ENCODE measurements around the gene G6PC3.
"Not testable (repeated sequence)": the region's sequence is repeated elsewhere in the genome, so short reads cannot be mapped to it uniquely, and the experiment has no call there.

The G6PC3 gene

DNA sequence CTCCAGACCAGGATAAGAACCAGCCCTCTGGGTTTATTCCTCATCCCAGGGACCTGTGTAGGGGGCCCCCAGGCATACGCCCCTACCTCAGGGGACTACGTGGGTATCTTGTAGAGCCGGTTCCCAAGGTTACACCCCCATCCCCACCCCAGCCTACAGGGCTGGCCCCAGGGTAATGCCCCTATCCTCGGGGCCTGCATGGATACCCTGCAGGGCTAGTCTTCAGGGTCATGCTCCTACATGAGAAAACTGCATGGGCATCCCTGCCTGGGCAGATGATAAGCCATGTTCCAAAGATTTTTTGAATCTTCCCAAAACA, 38.7 kb downstream of the G6PC3 start:
- DNase-seq (ENCODE audit: low read depth) = no peak

DNA sequence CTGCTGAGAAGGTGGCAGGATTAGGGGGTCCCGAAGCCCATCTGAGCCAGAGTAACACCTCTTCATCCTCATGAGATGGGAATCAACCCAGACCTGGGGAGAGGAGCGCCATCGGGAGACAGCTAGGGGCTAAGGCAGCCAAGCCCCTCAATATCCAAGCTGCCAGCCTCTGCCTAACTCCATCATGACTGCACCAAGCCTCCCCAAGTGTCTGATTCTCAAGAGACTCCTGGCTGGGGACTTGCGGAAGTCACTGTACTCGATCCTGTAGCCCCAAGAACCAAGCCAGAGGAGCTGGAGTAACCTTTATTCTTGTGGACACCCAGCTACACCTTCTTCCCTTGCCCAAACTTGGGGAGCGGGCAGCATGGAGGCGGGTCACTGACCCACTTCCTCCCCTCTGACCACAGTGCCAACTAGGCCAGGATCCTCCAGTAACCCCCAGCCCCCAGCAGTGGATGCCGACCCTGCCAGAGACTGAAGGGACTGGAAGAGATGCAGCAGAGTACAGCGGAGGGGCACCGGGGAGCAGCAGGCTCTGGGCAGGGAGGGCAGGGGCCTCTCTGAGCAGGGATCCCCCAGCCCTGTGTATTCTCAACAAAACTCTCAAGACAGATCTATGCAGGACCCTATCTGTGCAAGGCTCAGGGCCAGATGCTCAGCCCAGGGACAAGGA, 39.6 kb downstream of the G6PC3 start:
- no peak for DNase-seq (ENCODE audit: low read depth)

DNA sequence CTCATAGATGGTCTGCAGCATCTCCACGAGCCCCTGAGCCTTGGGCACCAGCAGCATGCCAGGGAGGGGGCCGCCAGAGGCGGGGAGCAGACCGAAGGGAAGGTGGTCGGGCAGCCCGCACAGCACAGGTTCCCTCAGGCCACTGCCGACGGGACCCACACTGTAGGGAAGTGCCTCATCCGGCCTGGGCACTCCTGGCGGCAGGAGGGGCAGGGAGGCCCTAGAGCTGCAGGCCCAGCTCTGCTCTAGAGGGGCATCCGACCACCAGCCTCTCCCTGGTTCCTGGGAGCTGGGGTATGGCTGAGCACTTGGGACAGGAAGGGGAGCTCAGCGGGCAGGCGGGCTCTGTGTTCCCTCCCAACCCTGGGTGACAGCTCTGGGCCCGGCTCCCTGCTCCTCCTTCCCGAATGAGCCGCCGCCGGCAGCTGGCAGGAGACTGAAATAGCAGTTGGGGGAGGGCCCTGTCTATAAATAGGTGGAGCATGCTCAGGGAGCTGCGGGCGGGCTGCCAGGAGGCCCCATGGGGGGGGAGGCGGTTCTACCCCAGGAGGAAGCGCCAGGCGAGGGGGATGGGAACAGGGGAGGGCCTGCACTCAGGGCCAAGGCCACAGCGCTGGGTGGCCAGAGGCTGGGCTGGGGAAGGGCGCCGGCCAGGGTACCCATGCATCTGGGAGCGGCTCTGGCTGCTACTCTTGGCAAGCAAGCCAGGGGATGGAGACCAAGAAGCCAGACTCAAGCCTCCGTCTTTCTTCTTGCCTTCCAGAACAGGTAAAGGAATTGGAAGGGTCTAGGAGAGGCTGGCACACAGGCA, 40.5 kb downstream of the G6PC3 start:
- DNase-seq (ENCODE audit: low read depth) = peak; percentile 34

DNA sequence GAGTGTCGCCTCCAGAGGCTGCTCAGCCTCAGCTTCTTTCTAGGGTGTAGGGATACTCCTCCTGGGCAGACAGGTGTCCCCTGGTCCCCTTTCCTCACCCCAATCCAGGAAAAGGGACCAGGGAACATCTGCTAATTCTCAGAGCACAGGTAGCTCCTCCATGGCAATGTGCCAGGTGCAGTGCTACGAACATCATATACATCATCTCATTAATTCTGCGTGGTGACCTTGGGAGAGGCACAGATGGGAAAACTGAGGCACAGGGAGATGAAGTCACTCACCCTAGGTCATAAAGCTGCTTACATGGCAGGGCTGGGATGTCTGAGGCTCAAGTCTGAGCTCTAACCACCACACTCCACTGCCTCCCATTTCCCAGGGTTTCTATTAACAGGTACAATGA, 41.2 kb downstream of the G6PC3 start:
- no peak for DNase-seq (ENCODE audit: low read depth)

DNA sequence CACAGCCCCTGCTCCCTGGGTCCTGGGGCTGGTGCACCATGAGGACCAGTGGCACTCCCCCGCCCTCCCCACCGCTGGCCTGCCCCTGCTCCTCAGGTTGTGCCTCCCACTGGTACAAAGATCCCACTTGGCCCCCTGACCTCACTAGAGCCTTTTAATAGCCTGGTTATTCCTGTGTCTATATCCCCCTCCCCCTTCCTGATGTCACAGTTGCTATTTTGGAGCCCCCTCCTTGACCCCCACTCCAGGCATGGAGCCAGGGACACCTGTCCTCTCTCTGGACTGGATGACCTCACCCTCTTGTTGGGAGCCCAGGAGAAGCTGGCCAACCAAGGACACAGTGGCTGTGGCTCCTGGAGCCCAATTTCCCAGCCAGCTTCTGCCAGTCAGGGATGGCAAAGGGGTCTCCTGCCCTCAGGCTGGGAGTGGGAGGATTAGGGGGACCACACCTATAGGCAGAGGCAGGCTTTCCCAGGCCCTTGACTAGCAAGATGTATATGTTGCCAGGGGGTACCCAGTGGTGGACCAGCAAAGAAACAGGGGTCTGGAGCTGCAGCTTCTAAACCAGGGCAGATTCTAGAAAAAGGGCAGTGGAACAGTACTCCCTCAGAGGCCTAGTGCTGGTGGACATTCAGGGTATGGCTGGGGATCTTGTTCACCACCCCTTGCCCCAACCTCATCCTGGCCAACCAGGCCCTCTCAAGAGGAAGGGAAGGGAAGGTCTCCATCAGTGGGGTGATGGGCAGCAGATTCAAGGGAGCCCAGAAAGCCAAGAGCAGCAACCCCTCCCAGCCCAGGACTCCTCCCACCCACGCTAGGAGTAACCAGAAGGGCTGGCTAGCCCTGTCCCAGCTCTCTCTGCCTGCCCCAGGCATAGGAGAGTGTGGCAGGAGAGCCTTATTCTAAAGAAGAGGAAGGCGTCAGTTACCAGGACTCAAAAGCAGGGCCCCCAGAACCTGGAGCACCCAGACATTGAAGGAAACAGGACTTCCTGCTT, 42.0 kb downstream of the G6PC3 start:
- no peak for DNase-seq (ENCODE audit: low read depth)

DNA sequence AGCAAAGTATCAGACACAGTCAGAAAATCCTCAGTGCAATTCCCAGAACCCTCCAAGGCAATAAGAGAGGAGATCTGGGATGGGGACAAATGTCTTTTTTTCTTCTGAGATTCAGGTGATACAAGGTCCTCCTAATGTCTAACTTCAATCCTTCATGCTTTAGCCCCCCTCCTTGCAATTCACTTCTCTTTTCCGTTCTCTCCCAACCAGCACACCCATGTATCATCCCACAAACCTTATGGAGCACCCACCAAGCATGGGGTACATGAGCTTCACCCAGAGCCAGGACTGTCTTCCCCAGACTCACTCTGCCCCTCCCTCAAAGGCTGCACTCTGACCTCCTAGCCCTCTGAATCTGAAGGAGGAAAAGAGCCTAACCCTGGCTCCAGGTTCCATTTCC, 42.8 kb downstream of the G6PC3 start:
- no peak for DNase-seq (ENCODE audit: low read depth)

DNA sequence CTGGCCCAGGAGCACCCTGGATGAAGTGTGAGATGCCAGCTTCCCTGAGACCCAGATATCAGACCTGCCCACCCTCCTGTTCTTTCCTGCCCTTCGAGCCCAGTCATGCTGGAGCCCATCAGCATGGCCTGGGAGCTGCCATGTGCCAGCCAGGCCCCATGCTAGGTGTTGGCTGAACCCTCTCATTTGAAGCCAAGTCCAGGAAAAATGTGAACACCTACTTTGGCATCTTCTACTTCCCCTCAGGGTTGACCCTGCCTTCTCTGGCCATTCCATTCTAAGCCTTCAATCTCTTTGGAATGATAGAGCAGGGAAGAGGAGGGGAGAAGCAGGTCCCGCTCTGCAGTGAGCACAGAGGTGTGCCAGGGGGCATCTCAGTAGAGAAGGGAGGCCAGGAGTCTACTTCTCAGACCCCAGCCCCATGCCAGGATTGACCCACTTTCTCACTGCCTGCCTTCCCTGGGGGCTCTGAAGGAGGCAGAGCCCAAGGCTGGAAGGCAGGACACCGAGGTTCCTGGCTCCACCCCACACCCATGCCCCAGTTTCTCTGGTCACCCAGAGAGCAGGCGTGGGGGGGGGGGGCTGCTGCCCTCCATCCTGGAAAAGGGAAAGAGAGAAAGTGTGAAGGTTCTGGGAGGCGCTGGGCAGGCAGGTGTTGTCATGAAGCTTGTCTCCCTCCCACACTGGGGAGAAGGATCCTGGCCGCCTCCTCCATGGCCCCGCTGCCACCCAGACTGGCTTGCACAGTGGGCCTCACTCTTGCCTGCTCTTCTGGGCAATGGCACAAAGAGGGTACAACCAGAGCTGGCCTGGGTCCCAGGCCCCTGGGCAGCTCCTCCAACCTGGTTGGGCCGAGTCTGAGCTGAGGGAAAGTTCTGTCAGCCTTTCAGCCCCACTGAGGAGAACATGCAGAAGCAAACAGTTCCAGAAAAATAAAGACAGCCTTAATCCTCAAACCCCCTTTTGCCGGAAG, 43.6 kb downstream of the G6PC3 start:
- no peak for DNase-seq (ENCODE audit: low read depth)

DNA sequence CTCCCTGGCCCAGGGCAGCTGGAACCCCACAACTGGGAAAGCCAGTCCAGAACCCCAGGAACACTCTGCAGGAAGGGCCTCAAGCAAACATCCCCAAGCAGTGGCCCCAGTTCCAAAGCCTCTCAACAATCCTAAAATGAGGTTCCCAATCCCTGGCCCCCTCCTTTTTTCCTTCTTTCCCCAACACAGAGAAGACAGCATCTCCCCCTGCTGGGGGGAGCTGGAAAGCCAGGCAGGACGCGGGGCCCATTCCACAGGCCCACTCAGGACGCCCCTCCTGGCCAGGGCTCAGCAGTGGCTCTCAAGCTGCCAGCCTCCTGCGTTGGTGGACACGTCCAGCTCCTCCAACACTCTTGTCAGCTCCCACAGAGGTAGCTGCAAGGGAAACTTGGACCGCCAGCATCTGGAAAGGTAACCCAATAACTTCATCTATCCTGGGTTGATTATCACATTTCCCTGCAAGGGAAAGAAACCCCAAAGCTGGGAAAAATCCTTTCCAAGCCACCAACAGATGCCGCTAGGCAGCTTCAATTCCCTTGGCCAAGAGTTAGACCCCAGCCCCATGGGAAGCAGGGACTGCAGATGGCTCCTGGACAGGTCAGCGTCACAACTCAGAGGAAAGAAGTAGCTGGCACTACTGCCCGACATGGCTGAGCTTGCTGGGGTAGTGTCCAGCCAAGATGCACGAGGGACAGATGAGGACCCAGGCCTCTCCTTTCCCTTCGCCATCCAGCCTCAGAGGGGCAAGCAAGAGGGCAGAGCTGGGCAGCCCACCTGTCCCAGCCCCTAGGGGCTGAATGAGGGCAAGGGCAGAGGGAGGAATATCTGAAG, 45.3 kb downstream of the G6PC3 start:
- no peak for DNase-seq (ENCODE audit: low read depth)

DNA sequence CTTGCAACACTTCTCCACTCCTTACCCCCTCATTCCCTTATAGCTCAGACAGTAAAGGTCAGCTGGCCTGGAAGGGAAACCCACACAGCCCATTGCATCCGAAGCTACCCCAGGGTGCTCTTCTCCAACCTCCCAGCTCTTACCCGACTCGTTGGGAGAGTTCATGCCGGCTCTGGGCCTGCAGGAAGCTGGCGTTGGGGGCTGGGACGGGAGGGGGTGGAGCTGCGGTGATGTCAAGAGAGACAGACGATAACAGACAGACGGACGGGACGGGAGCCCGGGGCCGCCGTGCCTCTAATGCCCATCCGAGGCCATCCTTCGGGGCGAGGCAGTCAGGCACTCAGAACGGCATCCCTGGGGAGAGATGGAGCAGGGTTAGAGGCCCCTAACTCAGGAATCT, 46.8 kb downstream of the G6PC3 start:
- DNase-seq (ENCODE audit: low read depth) = no peak

DNA sequence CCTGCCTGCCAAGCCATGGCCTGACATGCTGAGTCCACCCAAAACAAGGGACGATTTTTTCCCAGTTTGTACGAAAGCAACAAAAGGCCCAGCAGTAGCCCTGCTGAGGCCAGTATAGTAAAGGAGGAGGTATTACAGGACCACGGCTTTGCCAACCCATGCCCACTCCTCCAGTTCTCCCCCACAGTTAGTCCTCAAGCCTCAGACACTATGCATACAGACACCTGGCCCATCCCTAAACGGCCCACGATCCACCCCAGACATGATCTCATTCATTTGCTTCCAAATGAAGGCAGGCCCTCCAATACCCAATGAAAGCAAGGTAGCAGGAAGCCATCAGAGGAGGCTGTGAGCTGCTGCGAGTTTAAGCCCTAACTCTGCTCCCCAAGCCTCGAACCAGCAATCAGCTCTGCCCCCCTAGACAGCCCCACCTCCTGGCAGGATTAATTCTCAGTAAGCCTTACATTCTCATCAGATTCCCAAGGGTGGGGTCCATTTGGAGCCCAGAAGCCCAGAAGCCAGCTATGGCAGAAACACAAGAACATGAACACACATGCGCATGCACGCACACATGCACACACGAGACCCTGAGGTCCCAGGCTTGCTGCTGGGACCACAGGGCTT, 48.0 kb downstream of the G6PC3 start:
- no peak for DNase-seq (ENCODE audit: low read depth)

DNA sequence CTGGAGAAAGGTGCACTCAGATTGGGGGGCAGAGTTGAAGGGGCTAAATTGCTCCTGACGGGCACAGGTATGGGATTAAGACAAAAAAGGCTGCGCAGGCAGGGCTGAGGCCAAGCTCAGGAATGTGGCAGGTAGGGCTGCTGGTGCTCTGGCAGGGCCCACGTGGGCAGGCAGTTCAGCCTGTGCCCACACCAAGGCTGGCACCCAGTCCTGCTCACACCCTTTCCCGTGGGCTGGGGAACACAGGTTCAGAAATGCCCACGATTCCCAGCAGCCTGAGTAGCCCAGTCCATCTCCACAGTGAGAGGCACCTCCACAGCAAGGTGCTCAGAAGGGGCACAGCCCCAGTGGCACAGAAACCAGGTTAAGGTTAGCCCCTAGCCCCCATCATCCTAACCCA, 48.5 kb downstream of the G6PC3 start:
- no peak for DNase-seq (ENCODE audit: low read depth)

DNA sequence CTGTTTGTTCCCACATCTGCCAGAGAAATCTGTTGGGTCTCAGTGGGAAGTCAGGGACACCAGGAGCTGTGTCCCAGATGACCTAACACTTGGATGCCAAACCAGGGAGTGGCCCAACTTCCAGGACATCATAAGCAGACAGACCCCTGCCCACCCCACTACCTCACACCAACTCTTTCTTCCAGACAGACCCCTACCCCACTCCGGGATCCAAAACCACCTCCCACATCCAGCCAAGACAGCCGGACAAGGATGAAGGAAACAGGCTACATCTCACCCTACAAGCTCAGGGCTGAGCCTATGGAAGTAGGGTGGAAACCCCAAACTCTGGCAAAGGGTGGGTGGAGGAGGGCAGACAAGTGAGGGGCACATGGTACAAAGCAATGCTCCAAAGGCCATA, 49.3 kb downstream of the G6PC3 start:
- no peak for DNase-seq (ENCODE audit: low read depth)

DNA sequence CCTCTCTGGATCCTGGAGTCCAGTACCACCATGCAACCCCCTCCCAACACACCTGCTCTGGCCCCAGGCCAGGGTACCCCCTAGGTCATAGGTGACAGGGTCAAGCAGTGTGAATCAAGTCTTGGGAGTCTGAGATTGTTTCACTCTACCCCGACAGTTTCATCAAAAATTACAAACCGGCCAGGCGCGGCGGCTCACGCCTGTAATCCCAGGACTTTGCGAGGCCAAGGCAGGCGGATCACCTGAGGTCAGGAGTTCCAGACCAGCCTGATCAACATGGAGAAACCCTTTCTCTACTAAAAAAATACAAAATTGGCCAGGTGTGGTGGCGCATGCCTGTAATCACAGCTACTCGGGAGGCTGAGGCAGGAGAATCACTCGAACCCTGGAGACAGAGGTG, 49.7 kb downstream of the G6PC3 start:
- DNase-seq (ENCODE audit: low read depth) = not testable (repeated sequence)

DNA sequence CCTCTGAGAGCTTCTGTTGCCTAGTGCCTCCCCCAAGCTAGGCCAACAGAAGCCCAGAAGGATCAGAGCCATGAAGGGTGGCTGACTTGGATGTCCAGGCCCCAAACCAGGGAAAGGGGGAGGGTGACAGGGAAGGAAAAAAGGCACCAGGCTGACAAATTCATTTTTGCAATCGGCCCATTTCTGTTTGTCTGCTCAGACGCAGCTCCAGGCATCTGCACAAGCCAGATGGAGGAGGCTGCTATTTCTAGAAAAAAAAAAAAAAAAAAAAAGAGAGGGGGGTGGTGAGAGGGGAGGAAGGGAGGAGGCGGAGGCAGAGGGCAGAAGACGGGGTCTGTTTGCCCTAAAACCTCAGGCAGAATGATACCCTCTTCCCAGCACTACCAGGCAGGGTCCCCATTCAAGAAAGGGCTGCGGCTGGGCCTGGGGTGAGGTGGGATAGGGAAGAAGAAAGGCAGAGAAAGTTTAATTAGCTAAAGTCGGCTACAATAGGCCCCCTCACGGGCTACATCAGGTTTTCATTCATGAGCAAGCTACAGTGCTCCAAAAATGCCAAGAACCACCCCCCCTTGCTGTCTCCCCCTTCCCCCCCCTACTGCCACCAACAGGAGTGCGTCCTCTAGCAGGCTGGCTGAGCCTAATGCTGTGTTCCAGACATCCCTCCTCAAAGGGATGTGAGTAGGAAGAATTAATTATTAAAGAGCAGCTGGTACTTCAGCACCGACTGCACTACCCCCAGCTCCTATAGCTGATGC, 50.5 kb downstream of the G6PC3 start:
- no peak for DNase-seq (ENCODE audit: low read depth)

DNA sequence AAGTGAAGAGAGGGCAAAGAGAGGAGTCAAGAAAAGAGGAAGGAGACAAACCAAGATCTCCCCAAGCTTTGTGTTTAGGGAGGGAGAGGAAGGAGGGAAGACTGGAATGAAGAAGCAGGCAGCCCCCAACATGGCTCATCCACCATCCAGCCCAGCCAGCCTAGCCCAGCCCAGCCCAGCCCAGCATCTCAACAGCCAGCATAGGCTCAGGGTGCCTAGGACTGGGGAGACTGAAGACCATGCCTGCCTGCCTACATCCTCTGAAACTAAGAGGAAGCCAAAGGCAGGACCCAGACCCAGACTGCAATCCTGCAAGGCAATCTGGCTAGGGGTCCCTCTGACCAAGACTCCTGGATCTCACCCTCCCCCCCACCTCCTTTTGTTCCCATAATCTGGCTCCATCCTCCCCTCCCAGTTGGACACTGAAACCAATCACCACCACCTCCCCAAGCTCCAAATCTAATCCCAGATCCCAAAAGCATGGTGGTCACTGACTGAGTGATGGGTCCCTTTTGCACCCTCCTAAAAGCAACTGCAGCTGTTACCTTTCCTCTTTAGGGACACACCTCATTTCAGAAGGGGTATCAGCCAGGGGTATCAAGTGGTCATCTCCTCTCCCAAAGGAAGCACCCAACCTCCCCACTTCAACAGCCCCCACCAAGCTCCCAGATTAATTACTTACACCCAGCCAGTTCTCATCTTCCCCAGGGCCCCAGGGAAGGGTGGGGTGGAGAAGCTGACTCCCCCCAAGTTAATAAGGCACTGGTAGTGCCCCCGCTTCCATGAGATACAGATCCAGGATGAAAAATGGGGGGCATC, 51.7 kb downstream of the G6PC3 start:
- DNase-seq (ENCODE audit: low read depth) = no peak

DNA sequence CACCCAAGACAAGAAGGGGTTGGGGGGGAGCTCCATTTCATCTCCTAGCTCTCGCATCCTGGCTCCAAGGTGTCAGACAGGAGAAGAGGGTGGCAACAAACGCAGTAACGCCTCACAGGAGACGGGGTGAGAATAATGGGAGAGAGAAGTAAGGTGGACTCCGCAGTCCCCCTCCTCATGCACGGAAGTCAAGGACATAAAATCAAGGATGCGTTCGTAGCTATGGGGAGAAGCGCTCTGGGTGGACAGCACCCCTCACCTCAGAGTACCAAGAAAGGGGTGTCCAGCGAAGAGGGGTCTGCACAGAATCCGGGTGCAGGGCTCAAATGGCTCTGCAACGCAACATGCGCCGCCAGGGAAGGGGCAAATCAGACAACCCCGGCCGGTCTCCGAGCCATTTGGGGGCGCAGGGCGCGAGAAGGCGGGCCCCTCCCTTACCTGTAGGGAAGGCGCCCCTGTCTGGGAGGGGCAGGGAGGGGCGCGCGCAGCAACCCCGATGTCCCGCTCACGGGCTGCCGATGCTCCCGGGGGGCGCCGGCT, 52.4 kb downstream of the G6PC3 start:
- DNase-seq (ENCODE audit: low read depth) = peak; percentile 23

DNA sequence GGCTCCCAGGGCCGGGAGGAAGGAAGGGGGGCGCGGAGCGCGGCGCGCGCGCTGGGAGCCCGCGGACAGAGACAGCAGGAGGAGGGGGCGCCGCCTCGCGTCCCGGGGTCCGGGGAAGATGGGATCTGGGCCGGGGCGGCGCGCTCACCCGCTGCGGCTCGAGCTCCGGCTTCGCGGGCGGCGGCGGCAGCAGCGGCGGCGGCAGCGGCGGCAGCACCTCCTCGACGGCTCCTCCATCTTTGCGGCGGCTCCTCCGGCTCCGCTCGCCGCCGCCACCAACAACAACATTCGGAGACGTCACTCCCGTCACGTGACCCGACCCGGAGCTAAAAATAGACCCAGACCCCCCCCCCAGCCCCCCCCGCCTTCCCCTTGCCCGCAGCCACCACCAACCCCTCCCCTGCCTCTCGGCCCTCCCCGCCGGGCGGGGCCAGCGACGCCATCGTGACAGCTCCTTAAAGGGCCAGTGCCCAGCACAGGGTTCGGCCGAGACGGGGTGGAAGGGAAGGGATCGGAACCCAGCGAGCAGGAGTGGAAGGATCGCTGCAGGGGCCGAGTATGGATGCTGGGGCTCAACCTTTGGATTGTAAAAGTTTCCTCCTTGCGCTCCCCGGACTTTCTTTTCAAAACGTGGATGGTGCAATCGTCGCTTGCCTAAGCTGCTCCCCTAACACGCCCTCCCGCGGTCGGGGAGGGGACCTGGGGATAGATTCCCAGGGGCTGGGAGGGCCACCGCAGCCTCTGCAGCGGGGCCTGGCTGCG, 53.0 kb downstream of the G6PC3 start, which contains the start of gene HDAC5:
HDAC5 (minus strand) TSS at position 286 of the 762 bp plus-strand sequence. CDS start 6,126 bp downstream, outside the sequence.
- peak; percentile 94 for DNase-seq (ENCODE audit: low read depth)

Data from activated T-cell treated with anti-CD3 and anti-CD28 coated beads for 24 hours (primary cell).